ENCODE measurements around the gene PHAF1.

PHAF1 gene

GRCh38 chr16:67147437-67148140 lies 37.8 kb downstream of the PHAF1 start:
- DNase-seq (ENCODE audit: low read depth), result no peak

- DNase-seq (ENCODE audit: low read depth), result no peak
Measured at GRCh38 chr16:67148221-67148620, 38.5 kb downstream of the PHAF1 start.

DNA sequence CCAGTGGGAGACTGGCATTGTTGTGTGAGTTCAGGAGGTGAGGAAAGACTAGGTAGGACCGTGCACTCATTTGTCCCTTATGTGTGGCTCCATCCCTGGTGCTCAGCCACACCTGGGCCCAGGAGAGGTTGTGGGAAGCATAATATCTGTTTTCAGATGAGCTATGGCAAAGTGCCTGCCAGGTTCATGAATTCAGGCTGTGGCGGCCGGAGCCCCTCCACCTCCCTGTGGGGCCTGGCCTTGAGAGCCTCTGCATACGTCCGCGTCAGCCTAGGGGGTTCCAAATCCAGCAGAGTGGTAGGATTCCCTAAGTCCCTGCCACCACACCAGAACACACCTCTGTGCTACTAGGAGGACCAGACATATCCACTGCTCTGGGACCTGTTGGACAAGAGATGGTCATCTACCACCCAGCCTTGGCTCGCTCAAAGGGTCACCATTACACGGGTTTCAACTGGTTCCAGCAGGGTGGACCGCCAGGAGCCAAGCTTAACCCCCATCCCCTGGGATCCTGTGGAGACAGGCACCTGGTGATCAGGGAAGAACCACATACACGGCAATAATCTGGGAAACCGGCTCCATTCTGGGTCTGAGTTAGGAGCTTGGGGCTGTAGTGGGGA lies 39.0 kb downstream of the PHAF1 start:
- DNase-seq (ENCODE audit: low read depth), result no peak

- DNase-seq (ENCODE audit: low read depth), result no peak
Measured at GRCh38 chr16:67149276-67150046, 39.7 kb downstream of the PHAF1 start.

DNA sequence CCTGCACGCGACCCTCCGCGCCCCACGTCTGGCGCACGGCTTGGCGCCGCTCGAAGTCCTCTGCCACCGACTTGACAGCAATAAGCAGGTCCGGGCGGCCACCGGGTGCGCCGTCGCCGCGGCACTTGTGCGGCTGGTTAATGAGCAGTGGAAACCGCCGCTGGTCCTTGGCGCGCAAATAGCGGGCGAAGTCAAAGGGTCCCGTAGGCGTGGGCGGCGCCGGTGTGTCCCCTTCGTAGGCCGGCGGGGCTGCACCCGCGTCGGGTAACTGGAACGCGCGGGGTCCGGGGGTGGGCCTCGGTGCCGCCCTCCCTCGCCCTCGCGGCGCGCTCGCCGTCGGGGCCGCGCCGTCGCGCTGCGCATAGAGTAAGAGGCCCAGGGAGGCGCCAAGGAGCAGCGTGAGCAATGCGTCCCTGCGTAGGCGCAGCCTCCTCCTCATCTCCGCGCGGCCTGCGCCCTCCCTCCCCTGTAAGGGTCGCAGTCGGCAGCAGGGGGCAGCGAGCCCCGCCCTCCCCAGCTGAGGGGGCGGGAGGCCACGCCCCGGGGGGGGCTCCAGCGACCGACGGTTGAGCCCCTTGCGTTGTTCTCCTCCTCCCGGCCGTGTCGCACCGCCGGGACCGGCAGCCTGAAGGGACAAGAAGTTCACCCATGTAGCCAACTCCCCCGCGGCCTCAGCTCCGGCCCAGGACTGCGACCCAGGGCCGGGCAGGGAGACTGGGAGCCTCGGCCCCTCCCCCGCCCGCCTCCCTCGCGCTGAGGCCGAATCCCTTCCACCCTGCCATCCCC lies 40.5 kb downstream of the PHAF1 start:
- no peak for DNase-seq (ENCODE audit: low read depth)

DNA sequence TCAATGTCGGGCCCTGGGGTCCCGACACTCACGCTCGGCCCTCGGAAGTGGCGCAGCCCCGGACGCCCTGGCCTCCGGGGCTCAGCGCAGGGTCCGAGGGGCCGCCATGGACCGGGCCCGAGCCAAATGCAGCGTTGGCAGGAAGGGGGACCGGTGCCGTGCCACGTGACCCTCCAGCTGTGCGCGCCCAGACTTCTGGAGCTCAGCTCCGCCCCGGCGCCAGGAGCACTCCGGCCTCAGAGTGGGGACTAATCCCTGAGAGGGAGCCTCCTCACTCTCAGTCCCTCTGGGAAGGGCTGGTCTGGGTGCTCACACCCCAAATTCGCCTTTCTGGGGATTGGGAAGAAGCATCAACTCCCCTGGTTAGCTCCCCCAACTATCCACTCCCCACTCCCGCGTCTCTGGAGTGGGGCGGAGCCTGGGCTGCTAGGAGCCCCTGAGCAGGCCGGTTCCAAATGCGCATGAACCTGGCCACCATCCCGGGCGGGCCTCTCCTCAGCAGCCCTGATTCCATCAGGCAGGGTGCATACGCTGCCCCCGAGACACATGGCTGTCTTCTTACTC lies 41.2 kb downstream of the PHAF1 start, which contains the start of gene B3GNT9:
TSS of gene B3GNT9 (minus strand) at position 166 of the 564 bp plus-strand sequence. CDS start 513 bp downstream, outside the sequence.
- no peak for DNase-seq (ENCODE audit: low read depth)

GRCh38 chr16:67151431-67152097 lies 41.8 kb downstream of the PHAF1 start:
- no peak for DNase-seq (ENCODE audit: low read depth)

GRCh38 chr16:67154578-67155294 lies 45.0 kb downstream of the PHAF1 start:
- no peak for DNase-seq (ENCODE audit: low read depth)

DNA sequence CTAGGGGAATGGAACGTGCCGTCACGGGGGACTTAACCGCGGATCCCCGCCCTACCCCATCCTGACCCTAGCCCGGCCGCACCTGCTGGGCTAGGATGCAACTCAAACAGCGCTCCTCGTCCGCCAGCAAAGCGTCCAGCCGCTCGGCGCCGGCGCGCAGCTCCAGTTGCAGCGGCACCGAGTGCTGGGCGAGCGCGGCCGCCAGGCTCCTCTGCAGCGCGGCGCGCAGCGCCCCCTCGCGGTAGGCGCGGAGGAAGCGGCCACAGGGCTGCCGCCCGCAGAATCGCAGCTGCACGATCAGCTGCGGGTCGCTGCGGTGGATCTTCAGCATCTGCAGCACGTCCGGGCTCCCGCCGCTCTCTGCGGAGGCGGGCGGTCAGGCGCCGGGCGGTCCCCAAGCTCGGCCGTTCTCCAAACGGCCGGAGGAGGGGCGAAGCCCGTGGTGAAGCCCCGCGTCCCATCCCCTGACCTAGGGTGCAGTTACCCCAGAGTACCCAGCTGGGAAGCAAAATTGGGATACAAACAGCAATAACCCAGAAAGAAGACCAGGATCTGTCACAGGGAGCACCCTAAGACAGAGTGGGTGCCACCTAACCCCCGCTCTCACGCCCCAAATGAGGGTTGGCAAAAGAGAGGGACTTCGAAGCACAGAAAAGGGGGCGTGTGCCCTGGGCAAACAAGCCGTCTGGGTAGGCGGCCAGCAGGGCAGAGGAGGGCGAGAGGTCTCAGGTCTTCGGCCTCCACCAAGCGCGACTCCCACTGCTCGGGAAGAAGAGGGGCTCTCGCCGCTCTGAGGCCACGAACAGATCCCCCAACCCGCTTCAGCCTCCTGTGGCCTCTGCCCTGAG lies 45.8 kb downstream of the PHAF1 start:
- no peak for DNase-seq (ENCODE audit: low read depth)

GRCh38 chr16:67156143-67156844 lies 46.6 kb downstream of the PHAF1 start:
- no peak for DNase-seq (ENCODE audit: low read depth)

DNA sequence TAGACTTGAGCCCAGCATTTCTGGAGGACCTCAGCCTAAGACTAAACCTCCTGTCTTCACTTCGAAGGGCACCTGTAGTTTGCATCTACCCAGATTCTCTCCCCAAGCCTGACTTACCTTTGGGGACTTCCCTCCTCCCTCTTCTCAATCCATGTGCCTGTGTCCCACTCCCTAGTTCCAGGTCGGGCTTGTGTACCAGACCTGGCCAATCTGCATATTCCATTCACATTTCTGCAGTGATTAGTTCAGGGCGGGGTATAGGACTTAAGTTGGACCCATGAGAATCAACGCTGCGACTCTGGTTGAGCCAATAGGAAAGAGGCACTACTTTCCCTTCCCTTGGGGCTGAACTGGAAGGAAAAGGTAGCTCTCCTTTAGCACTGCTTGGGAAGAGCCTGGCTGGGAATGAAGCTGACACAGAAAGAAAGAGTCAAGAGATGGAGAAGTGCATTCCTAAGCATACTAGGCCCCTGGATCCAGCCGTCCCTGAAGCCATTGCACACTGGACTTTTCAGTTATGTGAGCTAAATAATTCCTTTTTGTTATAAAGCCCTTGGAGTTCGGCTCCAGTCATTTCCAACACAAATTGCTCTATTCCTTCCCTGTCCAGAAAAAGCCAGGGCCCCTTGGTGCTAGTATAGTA lies 47.5 kb downstream of the PHAF1 start:
- no peak for DNase-seq (ENCODE audit: low read depth)

GRCh38 chr16:67157892-67158635 lies 48.3 kb downstream of the PHAF1 start:
- DNase-seq (ENCODE audit: low read depth), result no peak

- DNase-seq (ENCODE audit: low read depth), result no peak
Measured at GRCh38 chr16:67158637-67159600, 49.2 kb downstream of the PHAF1 start.

DNA sequence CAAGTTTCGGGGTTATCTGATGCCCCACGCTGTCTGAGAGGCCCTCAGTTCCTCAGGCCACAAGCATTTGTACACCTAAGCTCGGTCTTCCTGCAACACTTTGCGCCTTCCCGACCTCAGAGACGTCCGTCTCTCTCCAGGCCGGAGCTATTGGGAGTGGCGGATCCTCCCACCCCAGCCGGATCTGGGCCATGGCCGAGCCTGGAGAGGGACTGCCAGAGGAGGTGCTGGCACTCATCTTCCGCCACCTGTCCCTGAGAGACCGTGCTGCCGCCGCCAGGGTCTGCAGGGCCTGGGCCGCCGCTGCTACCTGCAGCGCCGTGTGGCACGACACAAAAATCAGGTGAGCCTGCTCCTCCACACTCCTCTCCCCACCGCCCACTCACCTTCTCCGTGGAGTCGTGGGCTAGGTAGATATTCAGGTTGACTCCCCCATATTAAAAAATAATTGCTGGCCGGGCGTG lies 51.9 kb downstream of the PHAF1 start:
- DNase-seq (ENCODE audit: low read depth), result no peak

- DNase-seq (ENCODE audit: low read depth), result no peak
Measured at GRCh38 chr16:67162506-67163163, 52.9 kb downstream of the PHAF1 start.

Data from CMK (cell line).